Right atrium auricular region (tissue), 2 donors: ENCODE results near the gene HS3ST4. TPM values are rescaled to one million over a fixed set of nuclear protein-coding genes. Genes with fewer than 3 reads are reported as not detected.
"Not testable (repeated sequence)": the region's sequence is repeated elsewhere in the genome, so short reads cannot be mapped to it uniquely, and the experiment has no call there.

Source experiments
- DNase-seq: peaks from one replicate; pipeline ENCODE4 v3.0.0-alpha.2; 2019; ENCODE audit warnings: low spot score
- H3K27ac ChIP-seq, 2 donors: fragments of 200-600 bp; sonication (generic); 1 replicate in 1 of 2; 2 replicates in 1 of 2; pipeline ENCODE4 v1.5.1; 2016 to 2019
- H3K27me3 ChIP-seq, 2 donors: fragments of 200-600 bp; sonication (generic); one replicate each; pipeline versions ENCODE4 v1.5.1 to v1.6.0; 2017 to 2019
- H3K36me3 ChIP-seq: fragments of 200-600 bp; sonication (generic); one replicate; pipeline ENCODE4 v1.5.1; 2016
- H3K4me1 ChIP-seq, 2 donors: fragments of 200-600 bp; sonication (generic); one replicate each; pipeline versions ENCODE4 v1.5.1 to v1.6.0; 2017 to 2019
- H3K4me3 ChIP-seq, 2 donors: fragments of 200-600 bp; sonication (generic); 1 replicate in 1 of 2; 2 replicates in 1 of 2; pipeline ENCODE4 v1.5.1; 2017 to 2019; ENCODE audit warnings: mild to moderate bottlenecking in 1 of 2, moderate library complexity in 1 of 2
- H3K9me3 ChIP-seq, 2 donors: fragments of 200-600 bp; sonication (generic); one replicate each; pipeline ENCODE4 v1.5.1; 2019
- total RNA-seq, 2 donors: library from RNA; depleted of rRNA; stranded (reverse); fragments of >200 nt; gene quantifications; one replicate each; pipeline ENCODE4 v1.1.0, GENCODE V29; 2016
- TF ChIP-seq, protein P1 (sequence below), 2 donors: fragments of 200-600 bp; sonication (generic); IDR thresholded peaks; one replicate each; pipeline ENCODE4 v1.5.1; 2019; ENCODE audit warnings: antibody characterized with exemption in 2 of 2

HS3ST4 gene
- total RNA-seq, 2 donors from 2014 or later: not detected

- Histone ChIP-seq H3K36me3 (no peaks in the 10 kb centered on the region), H3K27ac (no peak overlapping the region), H3K9me3 (peaks cover 3 to 29% of the 10 kb centered on the region in 2 donors), H3K4me3 (no peak overlapping the region), H3K27me3 (no peaks in the 10 kb centered on the region), H3K4me1 (no peaks in the 10 kb centered on the region)
- TF ChIP-seq, protein P1, sequence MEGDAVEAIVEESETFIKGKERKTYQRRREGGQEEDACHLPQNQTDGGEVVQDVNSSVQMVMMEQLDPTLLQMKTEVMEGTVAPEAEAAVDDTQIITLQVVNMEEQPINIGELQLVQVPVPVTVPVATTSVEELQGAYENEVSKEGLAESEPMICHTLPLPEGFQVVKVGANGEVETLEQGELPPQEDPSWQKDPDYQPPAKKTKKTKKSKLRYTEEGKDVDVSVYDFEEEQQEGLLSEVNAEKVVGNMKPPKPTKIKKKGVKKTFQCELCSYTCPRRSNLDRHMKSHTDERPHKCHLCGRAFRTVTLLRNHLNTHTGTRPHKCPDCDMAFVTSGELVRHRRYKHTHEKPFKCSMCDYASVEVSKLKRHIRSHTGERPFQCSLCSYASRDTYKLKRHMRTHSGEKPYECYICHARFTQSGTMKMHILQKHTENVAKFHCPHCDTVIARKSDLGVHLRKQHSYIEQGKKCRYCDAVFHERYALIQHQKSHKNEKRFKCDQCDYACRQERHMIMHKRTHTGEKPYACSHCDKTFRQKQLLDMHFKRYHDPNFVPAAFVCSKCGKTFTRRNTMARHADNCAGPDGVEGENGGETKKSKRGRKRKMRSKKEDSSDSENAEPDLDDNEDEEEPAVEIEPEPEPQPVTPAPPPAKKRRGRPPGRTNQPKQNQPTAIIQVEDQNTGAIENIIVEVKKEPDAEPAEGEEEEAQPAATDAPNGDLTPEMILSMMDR (IDR thresholded peaks at IDR 0.05): no peak
- no peak for DNase-seq
Measured at GRCh38 chr16:26019381-26020242, 327.9 kb downstream of the HS3ST4 start.

DNA sequence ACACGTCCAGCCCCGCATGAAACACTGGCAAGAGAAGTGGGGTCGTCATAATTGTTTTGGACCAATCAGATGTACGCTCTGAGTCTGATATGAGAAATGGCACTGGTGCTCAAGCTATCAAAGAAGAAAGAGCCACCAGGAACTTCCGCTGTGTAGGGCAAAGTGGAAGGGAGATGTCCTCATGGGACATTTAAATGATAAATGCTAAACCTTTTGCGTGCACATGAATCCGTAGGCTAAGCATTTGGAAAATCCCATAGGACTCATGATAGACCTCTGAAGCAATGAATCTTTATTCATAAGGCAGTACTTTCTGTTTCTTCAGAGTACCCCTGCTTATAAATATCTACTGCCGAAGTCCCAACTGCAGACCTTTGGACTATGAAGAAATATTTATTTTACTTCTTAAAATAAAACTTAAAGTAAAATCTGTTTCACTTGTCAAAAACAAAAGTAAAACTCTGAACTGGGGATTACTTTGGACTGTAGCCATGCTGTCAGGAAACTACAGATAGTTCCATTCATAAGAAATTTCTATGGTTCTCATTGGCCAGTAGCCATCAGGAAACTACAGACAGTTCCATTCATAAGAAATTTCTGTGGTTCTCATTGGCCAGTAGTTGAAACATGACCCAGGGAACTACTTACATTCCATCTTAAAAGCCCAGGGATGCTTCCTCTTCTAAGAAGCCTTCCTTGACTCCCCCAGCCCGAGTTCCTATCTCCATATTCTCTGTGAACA is 335.1 kb downstream of the HS3ST4 start:
- no peaks in the 10 kb centered on the region for H3K27me3 ChIP-seq
- TF ChIP-seq, protein P1 (IDR thresholded peaks at IDR 0.05): no peak
- no peak overlapping the region for H3K27ac ChIP-seq
- H3K36me3 ChIP-seq: no peaks in the 10 kb centered on the region
- H3K9me3 ChIP-seq: no peaks in the 10 kb centered on the region
- H3K4me1 ChIP-seq: no peaks in the 10 kb centered on the region
- no peak for DNase-seq
- H3K4me3 ChIP-seq: no peak overlapping the region

DNA sequence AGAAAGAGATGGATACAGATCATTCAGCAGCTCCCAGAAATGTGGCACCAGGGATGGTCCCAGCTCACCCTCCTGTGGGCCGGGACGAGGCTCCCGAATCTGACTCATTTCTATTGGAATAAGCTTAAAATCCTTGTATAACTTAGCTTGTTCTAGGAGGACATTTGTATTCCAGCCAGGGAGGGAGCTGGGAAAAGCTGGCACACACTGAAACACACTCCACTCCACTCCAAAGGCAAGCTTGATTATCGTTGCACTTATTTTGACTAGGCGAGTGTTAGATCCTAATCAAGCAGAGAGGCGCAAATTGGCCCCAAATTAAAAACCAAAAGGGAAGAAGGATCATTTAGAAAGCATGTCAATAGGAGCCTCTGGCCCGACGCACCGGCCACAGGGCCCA is 339.5 kb downstream of the HS3ST4 start:
- H3K9me3 ChIP-seq: no peaks in the 10 kb centered on the region
- no peaks in the 10 kb centered on the region for H3K4me1 ChIP-seq
- H3K36me3 ChIP-seq: no peaks in the 10 kb centered on the region
- TF ChIP-seq, protein P1 (IDR thresholded peaks at IDR 0.05): no peak
- H3K27ac ChIP-seq: no peak overlapping the region
- H3K4me3 ChIP-seq: no peak overlapping the region
- no peak for DNase-seq
- no peaks in the 10 kb centered on the region for H3K27me3 ChIP-seq

DNA sequence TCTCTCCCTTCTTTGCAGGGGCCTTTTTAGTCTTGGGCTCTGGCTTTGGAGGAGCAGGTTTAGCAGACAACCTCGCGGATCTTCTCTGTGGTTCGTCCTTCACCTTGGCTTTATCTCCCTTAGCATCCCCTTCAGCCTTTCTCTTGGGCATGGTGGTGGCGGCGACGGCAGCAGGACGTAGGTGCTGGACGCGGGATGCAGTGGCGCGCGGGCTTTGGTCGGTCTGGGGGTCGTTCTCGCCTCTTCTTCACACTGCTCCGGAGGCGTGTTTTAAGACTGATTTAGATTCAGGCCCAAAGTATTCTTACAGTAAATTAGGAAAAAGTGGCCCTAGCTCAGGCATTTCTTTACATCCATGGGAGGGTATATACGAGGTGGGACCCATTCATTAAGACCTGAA is 340.9 kb downstream of the HS3ST4 start:
- H3K27me3 ChIP-seq, H3K36me3 ChIP-seq, H3K4me1 ChIP-seq, DNase-seq, H3K9me3 ChIP-seq, H3K27ac ChIP-seq, H3K4me3 ChIP-seq: not testable (repeated sequence)

GRCh38 chr16:26041952-26042668 is 350.4 kb downstream of the HS3ST4 start:
- Histone ChIP-seq H3K27me3 (no peaks in the 10 kb centered on the region), H3K27ac (no peak overlapping the region), H3K4me3 (no peak overlapping the region), H3K9me3 (no peaks in the 10 kb centered on the region), H3K4me1 (no peaks in the 10 kb centered on the region), H3K36me3 (no peaks in the 10 kb centered on the region)
- no peak for DNase-seq
- TF ChIP-seq, protein P1 (IDR thresholded peaks at IDR 0.05): no peak

- no peaks in the 10 kb centered on the region for H3K27me3 ChIP-seq
- H3K36me3 ChIP-seq: no peaks in the 10 kb centered on the region
- no peaks in the 10 kb centered on the region for H3K4me1 ChIP-seq
- TF ChIP-seq, protein P1 (IDR thresholded peaks at IDR 0.05): no peak
- no peak overlapping the region for H3K4me3 ChIP-seq
- no peaks in the 10 kb centered on the region for H3K9me3 ChIP-seq
- no peak overlapping the region for H3K27ac ChIP-seq
- DNase-seq: no peak
Measured at GRCh38 chr16:26050472-26050871, 358.7 kb downstream of the HS3ST4 start.
